Measurements from ENCODE around the gene MGAT5.

The MGAT5 gene

DNA sequence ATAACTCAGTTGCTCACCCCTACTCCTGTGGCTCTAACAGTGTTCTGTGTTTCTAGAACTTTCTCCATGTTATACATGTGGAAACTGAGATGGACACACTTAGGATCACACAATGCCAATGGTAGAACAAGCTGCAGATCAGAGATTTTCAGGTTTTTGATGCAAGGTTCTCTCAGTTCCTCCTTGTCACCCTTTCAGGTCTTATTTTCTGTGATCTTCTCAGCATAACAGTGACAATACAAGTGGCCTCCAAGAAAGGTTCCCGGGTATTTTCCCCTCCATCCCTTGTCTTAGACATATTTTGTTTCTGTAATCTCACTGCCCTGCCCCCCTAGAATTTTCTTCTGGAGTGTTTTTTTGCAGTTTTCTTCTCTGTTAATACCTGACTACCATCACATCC, 6.2 kb upstream of the MGAT5 start:
- TF ChIP-seq, protein P1, sequence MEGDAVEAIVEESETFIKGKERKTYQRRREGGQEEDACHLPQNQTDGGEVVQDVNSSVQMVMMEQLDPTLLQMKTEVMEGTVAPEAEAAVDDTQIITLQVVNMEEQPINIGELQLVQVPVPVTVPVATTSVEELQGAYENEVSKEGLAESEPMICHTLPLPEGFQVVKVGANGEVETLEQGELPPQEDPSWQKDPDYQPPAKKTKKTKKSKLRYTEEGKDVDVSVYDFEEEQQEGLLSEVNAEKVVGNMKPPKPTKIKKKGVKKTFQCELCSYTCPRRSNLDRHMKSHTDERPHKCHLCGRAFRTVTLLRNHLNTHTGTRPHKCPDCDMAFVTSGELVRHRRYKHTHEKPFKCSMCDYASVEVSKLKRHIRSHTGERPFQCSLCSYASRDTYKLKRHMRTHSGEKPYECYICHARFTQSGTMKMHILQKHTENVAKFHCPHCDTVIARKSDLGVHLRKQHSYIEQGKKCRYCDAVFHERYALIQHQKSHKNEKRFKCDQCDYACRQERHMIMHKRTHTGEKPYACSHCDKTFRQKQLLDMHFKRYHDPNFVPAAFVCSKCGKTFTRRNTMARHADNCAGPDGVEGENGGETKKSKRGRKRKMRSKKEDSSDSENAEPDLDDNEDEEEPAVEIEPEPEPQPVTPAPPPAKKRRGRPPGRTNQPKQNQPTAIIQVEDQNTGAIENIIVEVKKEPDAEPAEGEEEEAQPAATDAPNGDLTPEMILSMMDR (IDR thresholded peaks at IDR 0.05) = no peak

DNA sequence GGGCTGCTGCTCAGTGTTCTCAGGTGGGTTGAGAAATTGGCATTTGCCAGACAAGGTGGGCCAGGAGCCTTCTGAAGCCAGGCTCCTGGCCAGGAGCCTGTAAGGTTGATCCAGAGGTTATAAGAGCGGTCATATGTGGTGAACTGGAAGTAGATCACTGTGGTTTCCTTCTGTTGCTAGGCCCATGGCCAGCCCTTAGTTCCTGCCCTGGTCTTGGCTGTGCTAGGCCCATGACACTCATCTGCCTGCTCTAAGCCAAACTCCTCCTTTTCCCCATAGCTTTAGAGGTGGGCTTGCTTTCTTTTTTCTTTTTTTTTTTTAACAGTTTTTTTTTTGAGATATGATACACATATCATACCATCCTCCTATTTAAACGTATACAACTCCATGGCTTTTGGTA, 5.0 kb upstream of the MGAT5 start:
- TF ChIP-seq, protein P1 (IDR thresholded peaks at IDR 0.05) = no peak

DNA sequence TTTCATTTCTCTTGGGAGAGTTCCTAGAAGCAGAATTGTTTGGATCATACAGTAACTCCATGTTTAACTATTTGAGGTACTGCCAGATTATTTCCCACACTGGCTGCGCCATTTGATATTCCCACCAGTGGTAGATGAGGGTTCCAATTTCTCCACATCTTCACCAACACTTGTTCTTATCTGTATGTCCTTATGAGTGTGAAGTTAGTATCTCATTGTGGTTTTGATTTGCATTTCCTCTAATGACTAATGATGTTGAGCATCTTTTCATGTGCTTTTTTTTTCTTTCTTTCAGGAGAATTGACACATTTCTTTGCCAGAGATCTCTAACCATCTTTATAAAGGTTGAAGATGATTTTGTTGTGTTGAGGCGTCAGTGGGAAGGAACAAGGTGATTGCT, 4.1 kb upstream of the MGAT5 start:
- TF ChIP-seq, protein P1 (IDR thresholded peaks at IDR 0.05) = no peak

DNA sequence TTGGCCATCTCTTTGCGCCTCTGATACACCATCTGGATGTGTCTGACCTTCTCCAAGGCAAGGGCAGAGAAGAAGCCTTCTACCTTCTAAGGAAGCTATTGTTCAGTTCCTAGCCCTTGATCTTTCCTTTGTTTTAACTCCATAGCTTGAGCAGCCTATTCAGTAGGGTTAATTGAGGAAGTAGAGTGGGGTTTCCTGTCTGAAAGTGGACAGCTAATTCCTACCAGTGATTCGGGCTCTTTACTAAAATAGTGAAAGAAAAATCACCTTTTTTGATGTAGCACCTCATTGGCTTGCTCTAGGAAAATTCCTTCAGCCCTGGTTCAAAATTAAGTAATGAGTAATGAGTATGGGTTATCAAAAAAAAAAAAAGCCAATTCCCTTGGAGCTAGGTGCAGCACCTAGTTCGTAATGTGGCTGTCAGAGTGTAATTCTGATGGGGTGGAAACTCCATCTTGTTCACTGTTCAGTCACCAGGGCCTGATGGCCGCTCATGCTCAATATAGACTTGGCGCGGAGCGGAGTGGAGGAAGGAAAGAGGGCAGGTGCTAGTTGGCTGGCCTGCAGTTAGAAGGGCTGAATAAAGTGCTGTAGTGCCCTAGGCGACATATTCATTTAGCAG, 2.9 kb upstream of the MGAT5 start:
- TF ChIP-seq, protein P1 (IDR thresholded peaks at IDR 0.05) = no peak

DNA sequence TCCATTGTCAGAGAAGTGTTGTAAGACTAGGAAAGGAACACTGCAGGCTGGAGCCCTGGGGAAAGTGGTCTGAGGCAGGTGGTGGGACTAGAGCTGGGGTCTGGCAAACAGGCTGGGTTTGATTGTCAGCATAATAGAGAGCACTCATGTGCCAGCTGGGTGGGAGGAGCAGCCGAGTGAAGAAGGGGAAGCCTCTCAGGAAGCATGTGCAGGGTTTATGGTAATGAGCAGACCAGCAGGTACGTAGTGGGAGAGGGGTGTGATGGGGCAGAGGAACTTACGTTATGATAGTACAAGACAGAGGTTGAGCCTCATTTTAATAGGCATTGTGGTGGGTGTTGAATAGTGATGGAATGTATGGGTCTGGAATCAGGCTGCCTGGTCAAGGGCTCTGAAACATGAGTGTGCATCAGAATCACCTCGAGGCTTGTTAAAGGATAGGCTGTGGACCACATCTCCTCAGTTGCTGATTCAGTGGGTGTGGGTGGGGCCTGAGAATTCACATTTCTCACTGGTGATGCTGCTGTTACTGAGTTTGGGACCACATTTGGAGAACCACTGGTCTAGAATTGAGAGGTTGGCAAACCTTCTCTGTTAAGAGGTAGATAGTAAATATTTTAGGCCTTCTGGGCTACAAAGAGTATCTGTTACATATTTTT, 1.7 kb upstream of the MGAT5 start:
- TF ChIP-seq, protein P1 (IDR thresholded peaks at IDR 0.05) = no peak

DNA sequence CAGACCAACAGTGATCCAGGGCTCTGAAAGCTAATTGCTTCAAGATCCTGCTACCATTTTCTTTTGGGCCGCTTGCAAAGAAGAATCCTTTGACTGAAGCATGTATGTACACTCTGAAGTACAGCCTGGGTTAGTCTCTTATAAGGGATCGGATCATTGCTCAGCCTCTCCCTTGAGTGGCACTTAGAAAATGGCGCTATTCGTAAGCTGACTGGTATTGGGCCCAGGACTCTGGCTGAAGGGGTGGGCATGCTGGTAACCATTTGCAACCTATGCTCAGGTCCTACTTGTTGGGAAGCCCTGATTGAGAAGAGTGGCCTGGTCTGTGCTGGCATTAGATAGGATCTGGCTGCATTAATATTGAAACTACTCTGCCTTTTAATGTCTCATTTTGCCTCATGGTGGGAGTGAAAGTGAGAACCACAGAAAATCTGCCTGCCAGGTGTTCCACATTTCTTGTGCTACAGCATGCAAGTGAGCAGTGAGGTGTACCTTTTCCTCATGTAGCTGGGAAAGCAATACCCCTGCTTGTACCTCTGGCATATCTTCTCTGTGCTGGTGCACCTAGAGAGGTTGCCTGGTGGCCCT, 661 bp upstream of the MGAT5 start:
- TF ChIP-seq, protein P1 (IDR thresholded peaks at IDR 0.05) = no peak

DNA sequence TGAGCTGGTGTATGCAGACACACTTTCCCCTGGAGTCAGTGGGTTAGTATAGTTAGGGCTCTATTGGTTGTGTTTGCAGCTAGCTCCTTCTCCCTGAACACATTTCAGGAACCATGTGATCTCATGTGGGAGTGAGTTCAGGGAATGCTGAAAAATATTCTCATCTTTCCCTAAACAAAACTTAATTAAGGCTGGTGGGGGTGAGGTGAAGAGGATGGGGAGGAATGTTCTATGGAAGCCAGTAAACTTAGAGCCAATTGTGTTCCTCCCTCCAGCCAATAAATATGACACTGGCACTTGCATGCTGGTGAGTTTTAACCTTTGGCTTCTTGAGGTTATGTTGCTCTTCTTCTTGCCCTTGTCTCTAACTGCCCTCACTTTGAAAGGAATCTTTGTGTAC, 952 bp downstream of the MGAT5 start:
- TF ChIP-seq, protein P1 (IDR thresholded peaks at IDR 0.05) = no peak
